K562 (cell line): ENCODE data around the gene DSCAM.

ENCODE experiments used
- CEBPB ChIP-seq: fragments of 450-650 bp; IDR thresholded peaks from 2 replicates; pipeline ENCODE4 v1.6.1; 2016; ENCODE audit warnings: missing genetic modification characterization, missing compliant biosample characterization
- RAD21 ChIP-seq, 2 experiments: fragments of 250-450 bp in 1 of 2; fragments of 450-650 bp in 1 of 2; sonication (Bioruptor Pico) in 1 of 2; formaldehyde crosslinking in 1 of 2; IDR thresholded peaks in 1 of 2; conservative IDR thresholded peaks in 1 of 2; 2 replicates each; pipeline versions ENCODE4 v1.4.0 to v1.8.0; 2020 to 2022; ENCODE audit warnings: mild to moderate bottlenecking in 2 of 2, moderate library complexity in 1 of 2
- SIX5 ChIP-seq, 2 experiments: IDR thresholded peaks; 2 replicates each; pipeline ENCODE4 v1.6.1; 2011; ENCODE audit warnings: low read length in 2 of 2, borderline replicate concordance in 1 of 2, low read depth in 1 of 2, mild to moderate bottlenecking in 1 of 2, moderate library complexity in 1 of 2; ENCODE audit not compliant: insufficient read depth in 1 of 2
- TF ChIP-seq, protein P1 (sequence below): fragments of 250-450 bp; sonication (Bioruptor Pico); IDR thresholded peaks from 2 replicates; pipeline ENCODE4 v1.5.0; 2020; ENCODE audit warnings: mild to moderate bottlenecking, borderline replicate concordance
- TF ChIP-seq, protein P2 (sequence below), 2 experiments: fragments of 450-650 bp in 1 of 2; sonication (generic) in 1 of 2; formaldehyde crosslinking; conservative IDR thresholded peaks; 2 replicates each; pipeline versions ENCODE4 v1.4.0 to v1.8.1; 2020 to 2022; ENCODE audit warnings: mild to moderate bottlenecking in 1 of 2, missing genetic modification reagents in 1 of 2
- TF ChIP-seq, protein P3 (sequence below), 2 experiments: fragments of 450-650 bp; IDR thresholded peaks; 2 replicates each; pipeline ENCODE4 v1.6.1; 2018; ENCODE audit warnings: mild to moderate bottlenecking in 2 of 2, low read depth in 1 of 2; ENCODE audit not compliant: partially characterized antibody in 2 of 2

DNA sequence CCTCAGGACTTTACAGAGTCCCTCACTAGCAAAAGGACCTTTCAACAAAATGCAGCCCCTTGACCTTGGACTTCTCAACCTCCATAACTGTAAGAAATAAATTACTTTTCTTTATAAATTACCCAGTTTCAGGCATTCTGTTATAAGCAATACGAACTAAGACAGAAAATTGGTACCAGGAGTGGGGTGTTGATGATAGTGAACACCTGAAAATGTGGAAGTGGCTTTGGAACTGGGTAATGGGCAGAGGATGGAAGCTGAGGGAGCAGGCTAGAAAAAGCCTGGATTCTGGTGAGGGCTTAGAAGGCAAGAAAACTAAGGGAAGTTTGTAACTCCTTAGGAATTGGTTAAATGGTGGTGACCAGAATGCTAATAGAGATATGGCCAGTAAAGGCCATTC lies 46.8 kb downstream of the DSCAM start:
- TF ChIP-seq, protein P1, sequence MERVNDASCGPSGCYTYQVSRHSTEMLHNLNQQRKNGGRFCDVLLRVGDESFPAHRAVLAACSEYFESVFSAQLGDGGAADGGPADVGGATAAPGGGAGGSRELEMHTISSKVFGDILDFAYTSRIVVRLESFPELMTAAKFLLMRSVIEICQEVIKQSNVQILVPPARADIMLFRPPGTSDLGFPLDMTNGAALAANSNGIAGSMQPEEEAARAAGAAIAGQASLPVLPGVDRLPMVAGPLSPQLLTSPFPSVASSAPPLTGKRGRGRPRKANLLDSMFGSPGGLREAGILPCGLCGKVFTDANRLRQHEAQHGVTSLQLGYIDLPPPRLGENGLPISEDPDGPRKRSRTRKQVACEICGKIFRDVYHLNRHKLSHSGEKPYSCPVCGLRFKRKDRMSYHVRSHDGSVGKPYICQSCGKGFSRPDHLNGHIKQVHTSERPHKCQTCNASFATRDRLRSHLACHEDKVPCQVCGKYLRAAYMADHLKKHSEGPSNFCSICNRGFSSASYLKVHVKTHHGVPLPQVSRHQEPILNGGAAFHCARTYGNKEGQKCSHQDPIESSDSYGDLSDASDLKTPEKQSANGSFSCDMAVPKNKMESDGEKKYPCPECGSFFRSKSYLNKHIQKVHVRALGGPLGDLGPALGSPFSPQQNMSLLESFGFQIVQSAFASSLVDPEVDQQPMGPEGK: no peak
- TF ChIP-seq, protein P2, sequence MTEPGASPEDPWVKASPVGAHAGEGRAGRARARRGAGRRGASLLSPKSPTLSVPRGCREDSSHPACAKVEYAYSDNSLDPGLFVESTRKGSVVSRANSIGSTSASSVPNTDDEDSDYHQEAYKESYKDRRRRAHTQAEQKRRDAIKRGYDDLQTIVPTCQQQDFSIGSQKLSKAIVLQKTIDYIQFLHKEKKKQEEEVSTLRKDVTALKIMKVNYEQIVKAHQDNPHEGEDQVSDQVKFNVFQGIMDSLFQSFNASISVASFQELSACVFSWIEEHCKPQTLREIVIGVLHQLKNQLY (CRISPR knock-in tag; conservative IDR thresholded peaks at IDR 0.05): no peak
- TF ChIP-seq CEBPB (tag) (no peak), RAD21 (CRISPR knock-in tag; conservative IDR thresholded peaks at IDR 0.05 in 1 of 2, IDR thresholded peaks at IDR 0.05 in 1 of 2) (no peak), SIX5 (IDR thresholded peaks at IDR 0.05; ENCODE audit: borderline replicate concordance in 1 of 2, insufficient read depth in 1 of 2, low read depth in 1 of 2, low read length in 2 of 2) (no peak)
- TF ChIP-seq, protein P3, sequence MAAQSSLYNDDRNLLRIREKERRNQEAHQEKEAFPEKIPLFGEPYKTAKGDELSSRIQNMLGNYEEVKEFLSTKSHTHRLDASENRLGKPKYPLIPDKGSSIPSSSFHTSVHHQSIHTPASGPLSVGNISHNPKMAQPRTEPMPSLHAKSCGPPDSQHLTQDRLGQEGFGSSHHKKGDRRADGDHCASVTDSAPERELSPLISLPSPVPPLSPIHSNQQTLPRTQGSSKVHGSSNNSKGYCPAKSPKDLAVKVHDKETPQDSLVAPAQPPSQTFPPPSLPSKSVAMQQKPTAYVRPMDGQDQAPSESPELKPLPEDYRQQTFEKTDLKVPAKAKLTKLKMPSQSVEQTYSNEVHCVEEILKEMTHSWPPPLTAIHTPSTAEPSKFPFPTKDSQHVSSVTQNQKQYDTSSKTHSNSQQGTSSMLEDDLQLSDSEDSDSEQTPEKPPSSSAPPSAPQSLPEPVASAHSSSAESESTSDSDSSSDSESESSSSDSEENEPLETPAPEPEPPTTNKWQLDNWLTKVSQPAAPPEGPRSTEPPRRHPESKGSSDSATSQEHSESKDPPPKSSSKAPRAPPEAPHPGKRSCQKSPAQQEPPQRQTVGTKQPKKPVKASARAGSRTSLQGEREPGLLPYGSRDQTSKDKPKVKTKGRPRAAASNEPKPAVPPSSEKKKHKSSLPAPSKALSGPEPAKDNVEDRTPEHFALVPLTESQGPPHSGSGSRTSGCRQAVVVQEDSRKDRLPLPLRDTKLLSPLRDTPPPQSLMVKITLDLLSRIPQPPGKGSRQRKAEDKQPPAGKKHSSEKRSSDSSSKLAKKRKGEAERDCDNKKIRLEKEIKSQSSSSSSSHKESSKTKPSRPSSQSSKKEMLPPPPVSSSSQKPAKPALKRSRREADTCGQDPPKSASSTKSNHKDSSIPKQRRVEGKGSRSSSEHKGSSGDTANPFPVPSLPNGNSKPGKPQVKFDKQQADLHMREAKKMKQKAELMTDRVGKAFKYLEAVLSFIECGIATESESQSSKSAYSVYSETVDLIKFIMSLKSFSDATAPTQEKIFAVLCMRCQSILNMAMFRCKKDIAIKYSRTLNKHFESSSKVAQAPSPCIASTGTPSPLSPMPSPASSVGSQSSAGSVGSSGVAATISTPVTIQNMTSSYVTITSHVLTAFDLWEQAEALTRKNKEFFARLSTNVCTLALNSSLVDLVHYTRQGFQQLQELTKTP (IDR thresholded peaks at IDR 0.05; ENCODE audit: low read depth in 1 of 2, partially characterized antibody in 2 of 2): no peak
